ENCODE data around the gene ADPRM. TPM values are rescaled to one million over a fixed set of nuclear protein-coding genes. Genes with fewer than 3 reads are reported as not detected.
A peak's percentile ranks its signal among the peaks of the same experiment; 100 is the strongest.
"Not testable (repeated sequence)": the region's sequence is repeated elsewhere in the genome, so short reads cannot be mapped to it uniquely, and the experiment has no call there.

Gene ADPRM
- 8.5 and 8.8 TPM in 2 replicates for total RNA-seq (2014; rRNA removed; shearing (Covaris generic))

GRCh38 chr17:10697092-10698081 lies at the start of gene ADPRM, which contains the start of gene SCO1:
TSS of gene ADPRM (plus strand) at chr17:10697594. CDS start at chr17:10704927, 7,333 bp downstream.
TSS of gene SCO1 (minus strand) at chr17:10697533. CDS start at chr17:10697507, 26 bp downstream.
- peak; percentile 88 for DNase-seq (ENCODE audit: low spot score)

DNA sequence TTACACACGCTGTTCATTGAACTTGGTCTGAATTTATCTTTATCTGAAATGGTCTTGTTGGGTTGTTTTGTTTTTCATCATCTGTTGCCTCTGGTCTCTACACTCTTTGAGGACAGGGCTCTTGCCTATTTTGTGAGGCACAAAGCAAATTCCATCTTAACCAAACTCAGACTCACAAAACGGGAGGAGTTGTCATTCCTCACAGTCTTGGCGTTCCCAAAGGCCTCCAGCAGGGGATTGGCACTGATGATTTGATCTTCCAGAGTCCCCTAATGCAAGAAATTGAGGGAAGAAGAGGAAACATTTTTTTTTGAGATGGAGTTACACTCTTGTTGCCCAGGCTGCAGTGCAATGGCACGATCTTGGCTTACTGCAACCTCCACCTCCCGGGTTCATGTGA lies 49.0 kb upstream of the ADPRM start:
- DNase-seq (ENCODE audit: low spot score): no peak

DNA sequence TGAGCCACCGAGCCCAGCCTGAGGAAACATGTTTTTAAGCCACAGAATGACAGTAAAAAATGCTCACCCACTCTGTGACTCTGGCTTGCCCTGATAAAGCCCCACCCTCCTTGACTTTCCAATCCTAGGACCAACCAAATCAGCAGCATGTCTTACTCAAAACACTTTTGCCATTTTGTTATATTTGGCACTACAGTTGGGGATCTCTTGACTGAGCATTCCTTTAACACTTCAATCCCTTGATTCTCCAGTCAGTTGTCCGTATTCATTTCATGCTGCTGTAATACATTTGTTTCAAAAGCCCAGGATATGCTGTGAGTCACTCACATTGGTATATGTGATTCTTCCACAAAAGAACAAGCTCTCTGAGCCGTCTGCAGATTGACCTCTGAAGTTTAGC lies 48.4 kb upstream of the ADPRM start:
- DNase-seq (ENCODE audit: low spot score): no peak

DNA sequence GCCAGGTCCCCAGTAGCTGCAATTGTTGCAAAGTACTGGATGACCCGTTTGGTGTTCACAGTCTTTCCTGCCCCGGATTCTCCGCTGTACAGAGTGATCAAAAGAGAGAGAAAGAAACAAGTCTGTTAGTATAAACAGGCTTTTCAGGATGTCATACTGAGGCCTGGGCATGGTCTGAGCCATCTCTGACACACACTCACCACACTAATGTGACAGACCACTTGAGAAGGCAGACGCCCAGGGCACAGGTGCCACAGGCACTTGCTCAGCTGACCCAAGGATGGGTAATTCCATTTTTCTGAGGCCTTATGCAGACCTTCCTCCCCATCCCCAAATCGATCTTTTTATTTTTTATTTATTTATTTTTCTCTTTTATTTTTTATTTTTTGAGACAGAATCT lies 47.8 kb upstream of the ADPRM start:
- DNase-seq (ENCODE audit: low spot score): no peak

DNA sequence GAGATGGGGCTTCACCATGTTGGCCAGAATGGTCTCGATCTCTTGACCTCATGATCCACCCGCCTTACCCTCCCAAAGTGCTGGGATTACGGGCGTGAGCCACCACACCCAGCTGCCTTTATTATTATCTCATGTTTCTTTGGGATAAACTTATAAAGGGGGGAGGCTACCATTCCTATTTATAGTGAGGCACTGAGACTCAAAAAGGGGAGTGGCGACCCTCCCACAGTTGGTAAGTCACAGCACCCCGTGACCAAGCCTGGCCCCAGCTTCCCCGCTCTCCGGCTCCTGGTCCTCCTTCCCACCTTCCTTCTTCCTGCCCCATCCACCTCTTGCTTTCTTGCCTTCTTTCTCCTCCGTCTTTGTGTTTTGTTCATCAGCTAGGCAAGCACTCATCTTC lies 45.5 kb upstream of the ADPRM start:
- DNase-seq (ENCODE audit: low spot score): no peak

DNA sequence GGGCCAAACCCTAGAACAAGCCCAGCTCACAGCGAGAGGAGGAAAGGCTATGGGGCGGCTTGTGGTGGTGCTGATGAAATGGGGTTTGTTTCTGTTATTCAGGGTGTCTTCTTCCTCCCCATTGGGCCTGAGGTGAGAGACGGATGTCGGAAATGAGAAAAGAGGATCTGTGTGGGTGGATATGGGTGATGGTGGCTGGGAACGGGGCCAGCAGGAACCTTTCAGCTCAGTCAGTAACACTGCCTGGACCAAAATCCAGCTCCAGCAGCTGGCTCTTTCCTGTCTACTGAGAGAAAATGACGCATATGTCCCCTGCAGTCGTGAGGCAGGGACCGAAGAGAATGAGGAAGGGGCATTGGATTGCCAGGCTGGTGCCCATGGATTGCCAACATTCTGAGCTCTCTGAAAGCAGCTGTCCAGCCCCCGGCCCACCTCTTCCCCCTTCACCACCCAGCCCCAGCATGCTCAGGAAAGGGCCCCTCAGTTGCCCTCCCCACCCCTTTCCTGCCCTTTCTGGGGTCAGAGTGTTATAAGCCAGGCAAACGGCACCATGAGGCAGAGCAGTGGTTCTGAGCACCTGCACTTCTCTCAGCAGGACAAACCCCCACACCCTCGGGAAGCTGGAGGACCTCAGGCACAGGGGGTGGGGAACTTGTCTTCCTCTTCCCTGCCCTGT lies 44.3 kb upstream of the ADPRM start:
- no peak for DNase-seq (ENCODE audit: low spot score)

DNA sequence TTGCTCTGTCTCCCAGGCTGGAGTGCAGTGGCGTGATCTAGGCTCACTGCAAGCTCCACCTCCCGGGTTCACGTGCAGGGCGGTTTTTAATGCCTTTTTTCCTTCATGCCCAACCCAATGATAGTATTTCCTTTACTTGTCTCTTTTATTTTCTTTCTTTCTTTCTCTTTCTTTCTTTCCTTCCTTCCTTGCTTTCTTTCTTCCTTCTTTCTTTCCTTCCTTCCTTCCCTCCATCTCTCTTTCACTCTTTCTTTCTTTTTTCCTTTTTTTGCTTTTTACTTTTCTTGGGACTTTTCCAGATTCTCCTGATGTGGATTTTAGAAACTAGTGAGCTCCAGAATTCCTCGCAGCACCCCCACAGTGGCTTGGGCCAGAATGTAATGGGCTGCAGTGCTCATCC lies 43.4 kb upstream of the ADPRM start:
- DNase-seq (ENCODE audit: low spot score): no peak

DNA sequence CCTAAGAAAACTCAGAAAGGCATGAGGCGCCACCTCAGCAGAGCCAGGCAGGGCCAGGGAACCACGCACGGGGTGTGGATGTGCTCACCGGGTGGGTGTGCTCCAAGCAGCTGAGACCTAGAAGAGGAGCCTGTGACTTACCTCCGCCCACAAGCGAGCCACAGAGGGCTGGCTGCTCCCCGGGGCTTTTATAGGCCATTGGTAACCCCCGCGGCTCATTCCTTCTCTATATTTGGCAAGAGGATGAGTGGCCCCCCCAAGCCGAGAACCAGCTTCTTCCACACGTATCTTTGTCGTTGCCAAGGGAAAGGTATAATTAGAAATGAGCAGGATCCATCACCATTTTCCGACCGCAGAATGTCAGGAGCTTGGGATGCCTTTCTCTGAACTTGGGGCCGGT lies 40.2 kb upstream of the ADPRM start, which contains the start of gene MYH3:
MYH3 (minus strand) TSS at position 162 of the 400 bp plus-strand sequence. CDS start 2,245 bp downstream, outside the sequence.
- DNase-seq (ENCODE audit: low spot score): no peak

GRCh38 chr17:10657879-10658278 lies 39.5 kb upstream of the ADPRM start:
- DNase-seq (ENCODE audit: low spot score): no peak

DNA sequence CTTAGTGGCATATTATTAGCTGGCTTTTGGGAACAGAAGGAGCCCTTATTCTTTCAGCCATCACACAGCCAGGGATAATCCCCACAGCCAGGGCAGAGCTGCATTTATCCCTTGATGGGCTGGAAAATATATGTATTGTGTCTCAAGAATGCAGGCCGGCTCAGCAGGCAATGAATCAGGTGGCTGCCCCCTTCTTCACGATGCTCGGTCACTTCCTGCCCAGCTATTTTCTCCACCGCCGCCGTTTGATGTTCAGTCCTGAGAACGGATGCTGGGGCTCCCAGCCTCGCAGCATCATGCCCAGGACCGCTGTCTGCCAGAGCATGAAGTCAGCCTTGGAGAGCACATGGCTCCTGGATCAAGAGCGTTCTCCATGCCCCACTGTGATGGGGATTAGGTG lies 36.0 kb upstream of the ADPRM start:
- no peak for DNase-seq (ENCODE audit: low spot score)

DNA sequence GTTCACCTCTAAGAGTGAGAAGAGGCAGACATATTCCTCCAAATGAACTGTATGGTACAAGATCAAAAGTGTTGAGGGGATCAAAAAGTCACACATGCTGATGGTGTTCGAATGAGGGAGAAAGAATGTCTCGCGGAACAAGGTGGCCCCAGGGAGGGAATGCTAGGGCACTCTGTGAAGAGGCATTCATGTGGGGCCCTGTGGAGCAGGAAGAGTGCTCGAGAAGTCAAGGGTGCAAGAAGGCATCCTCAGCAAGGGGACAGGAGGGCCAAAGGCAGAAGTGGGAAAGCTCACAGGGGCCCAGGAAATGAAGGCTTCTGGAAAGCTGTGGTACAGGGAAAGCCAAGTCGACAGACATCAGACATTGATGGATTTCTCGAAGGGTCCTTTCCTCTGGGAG lies 34.2 kb upstream of the ADPRM start:
- DNase-seq (ENCODE audit: low spot score): no peak

GRCh38 chr17:10664571-10664970 lies 32.8 kb upstream of the ADPRM start:
- DNase-seq (ENCODE audit: low spot score): no peak

DNA sequence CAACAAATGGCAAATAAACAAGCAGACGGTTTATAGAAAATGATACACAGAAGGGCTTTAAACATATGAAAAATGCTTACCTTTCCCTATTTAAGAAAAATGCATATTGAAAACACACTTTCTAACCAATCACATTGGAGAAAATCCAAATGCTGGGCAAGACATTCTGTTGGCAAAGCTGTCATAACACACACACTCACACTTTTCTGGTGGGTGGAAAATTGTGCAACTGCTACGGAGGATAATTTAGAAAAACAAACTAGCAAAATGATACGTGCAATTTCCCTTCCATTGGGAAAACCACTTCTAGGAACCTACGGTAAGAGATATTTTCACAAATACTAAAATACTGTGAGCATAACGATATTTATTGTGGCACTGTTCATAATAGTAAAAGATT lies 30.5 kb upstream of the ADPRM start:
- no peak for DNase-seq (ENCODE audit: low spot score)

GRCh38 chr17:10668775-10669174 lies 28.6 kb upstream of the ADPRM start:
- no peak for DNase-seq (ENCODE audit: low spot score)

DNA sequence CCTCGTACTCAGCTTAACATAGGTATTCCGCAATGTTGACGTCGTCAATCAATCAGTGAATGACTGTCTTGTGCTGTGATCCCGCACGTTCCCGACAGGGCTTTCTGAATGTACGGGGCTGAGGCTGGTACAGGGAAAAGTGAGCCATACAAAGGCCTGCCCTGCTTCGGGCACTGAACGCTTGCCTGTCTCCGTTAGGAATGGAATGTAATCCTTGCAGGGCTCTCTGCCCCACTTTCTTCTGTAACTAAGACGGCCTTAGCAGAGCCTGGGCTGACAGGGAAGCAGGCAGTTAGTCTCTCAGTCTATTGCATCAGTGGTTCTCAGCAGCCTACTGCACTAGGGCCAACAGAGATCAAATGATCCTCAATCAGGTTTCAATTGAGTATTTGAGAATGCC lies 24.1 kb upstream of the ADPRM start:
- no peak for DNase-seq (ENCODE audit: low spot score)

DNA sequence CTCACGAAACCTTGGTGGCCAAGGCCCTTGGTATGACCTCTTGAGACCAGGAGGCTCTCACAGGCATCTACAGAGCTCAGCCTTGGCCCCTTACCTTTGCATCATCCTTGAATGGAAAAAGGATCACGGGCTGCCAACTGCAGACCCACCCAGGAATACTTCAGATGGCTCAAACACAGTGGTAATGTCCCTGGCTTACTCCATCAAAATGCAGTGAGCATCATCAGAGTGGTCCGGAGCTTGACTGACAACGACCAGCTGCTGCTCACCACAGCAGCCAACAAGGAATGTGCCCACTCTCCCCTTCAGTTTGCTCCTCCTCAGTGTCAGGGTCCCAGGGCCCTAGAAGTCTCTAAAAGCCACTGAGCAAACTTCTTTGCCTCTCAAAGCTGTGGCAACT lies 22.7 kb upstream of the ADPRM start:
- no peak for DNase-seq (ENCODE audit: low spot score)

GRCh38 chr17:10681866-10682446 lies 15.4 kb upstream of the ADPRM start:
- no peak for DNase-seq (ENCODE audit: low spot score)

DNA sequence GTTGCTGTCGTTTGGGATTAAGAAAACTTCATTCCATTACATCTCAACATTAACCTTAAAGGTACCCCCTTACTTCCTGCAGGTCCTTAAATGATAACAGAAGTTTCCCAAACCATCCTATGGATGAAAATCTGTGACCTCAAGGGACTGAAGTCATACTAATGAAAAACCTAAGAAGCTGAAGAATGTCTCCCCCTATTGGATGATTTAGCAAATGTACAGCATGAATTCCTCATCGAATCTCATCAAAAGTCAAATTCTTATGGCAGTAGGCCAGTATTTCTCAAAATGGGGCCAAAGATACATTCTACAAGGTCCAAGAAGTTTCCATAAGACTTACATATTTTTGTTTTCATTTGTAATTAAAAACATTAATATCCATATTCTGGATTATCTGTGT lies 13.5 kb upstream of the ADPRM start:
- no peak for DNase-seq (ENCODE audit: low spot score)

- DNase-seq (ENCODE audit: low spot score): no peak
These were observed 9.9 kb upstream of the ADPRM start for GRCh38 chr17:10687499-10687898.

GRCh38 chr17:10695875-10696407 lies 1.5 kb upstream of the ADPRM start:
- not testable (repeated sequence) for DNase-seq (ENCODE audit: low spot score)

GRCh38 chr17:10698096-10698818 lies 863 bp downstream of the ADPRM start:
- DNase-seq (ENCODE audit: low spot score): no peak
